Measurements from ENCODE around the gene PDCD1.

PDCD1 gene

DNA sequence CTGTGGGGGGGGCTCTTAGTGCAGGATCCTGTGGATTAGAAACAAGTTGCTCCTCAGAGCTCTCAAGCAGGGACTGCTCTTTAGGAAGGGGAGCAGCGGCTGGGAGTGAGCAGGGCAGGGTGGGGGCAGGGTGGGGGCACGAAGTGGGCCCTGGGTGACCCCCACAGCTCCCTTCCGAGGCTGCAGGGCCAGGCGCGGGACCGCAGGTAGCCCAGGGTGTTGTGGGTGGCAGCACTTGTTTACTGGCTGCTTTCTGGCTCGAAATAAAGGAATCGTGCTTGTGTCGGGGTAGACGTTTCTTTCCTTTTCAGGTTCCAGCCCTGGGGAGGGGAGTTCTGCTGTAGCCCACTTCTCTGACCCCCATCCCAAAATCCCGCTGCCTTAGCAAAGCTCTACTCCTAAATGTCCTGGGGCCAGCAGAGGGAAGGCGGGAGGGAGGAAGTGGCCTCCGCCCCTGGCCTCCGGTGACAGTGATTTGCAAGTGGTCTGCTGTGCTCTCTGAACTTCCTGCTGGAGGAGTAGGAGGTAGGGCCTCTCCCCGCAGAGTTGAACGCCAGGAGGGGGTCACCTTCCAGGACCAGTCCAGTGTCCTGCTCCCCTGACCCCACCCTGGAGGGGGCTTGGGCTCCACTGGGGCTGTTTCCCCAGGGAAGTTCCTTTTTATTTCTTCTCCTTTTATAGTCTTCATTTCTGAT, 41.4 kb downstream of the PDCD1 start:
- H3K4me3 ChIP-seq (ENCODE audit: low read depth, low read length) = no peak overlapping the region
- POLR2A ChIA-PET = no interaction called here
- no peak for DNase-seq (ENCODE audit: low read depth, low spot score)
- CTCF ChIA-PET = no interaction called here
- TF ChIP-seq, protein P1, sequence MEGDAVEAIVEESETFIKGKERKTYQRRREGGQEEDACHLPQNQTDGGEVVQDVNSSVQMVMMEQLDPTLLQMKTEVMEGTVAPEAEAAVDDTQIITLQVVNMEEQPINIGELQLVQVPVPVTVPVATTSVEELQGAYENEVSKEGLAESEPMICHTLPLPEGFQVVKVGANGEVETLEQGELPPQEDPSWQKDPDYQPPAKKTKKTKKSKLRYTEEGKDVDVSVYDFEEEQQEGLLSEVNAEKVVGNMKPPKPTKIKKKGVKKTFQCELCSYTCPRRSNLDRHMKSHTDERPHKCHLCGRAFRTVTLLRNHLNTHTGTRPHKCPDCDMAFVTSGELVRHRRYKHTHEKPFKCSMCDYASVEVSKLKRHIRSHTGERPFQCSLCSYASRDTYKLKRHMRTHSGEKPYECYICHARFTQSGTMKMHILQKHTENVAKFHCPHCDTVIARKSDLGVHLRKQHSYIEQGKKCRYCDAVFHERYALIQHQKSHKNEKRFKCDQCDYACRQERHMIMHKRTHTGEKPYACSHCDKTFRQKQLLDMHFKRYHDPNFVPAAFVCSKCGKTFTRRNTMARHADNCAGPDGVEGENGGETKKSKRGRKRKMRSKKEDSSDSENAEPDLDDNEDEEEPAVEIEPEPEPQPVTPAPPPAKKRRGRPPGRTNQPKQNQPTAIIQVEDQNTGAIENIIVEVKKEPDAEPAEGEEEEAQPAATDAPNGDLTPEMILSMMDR (IDR thresholded peaks at IDR 0.05; ENCODE audit: insufficient read depth, low read length, missing control alignments) = no peak

DNA sequence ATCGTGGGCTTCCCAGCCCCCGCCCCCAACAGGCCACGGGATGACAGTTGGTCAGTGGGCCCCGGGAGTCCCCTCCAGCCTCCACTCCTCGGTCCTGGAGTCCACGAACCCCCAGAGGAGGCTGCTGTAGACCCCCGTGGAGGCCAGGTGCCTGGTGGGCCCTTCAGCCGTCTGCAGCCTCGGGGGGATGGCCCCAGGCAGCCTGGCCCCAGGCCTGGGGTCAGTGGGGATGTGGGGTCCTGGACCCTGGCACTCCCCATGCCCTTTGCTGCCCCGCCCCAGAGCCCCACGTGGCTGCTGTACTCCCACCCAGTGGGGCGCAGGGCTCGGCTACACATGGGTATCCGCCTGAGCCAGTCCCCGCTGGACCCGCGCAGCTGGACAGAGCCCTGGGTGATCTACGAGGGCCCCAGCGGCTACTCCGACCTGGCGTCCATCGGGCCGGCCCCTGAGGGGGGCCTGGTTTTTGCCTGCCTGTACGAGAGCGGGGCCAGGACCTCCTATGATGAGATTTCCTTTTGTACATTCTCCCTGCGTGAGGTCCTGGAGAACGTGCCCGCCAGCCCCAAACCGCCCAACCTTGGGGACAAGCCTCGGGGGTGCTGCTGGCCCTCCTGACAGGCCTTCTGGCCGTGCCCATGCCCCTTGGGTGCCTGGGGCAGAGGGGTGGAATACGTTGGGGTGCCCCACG, 42.1 kb downstream of the PDCD1 start:
- ChIA-PET CTCF (no interaction called here), POLR2A (no interaction called here)
- H3K4me3 ChIP-seq (ENCODE audit: low read depth, low read length) = no peak overlapping the region
- TF ChIP-seq, protein P1 (IDR thresholded peaks at IDR 0.05; ENCODE audit: insufficient read depth, low read length, missing control alignments) = no peak
- DNase-seq (ENCODE audit: low read depth, low spot score) = no peak

DNA sequence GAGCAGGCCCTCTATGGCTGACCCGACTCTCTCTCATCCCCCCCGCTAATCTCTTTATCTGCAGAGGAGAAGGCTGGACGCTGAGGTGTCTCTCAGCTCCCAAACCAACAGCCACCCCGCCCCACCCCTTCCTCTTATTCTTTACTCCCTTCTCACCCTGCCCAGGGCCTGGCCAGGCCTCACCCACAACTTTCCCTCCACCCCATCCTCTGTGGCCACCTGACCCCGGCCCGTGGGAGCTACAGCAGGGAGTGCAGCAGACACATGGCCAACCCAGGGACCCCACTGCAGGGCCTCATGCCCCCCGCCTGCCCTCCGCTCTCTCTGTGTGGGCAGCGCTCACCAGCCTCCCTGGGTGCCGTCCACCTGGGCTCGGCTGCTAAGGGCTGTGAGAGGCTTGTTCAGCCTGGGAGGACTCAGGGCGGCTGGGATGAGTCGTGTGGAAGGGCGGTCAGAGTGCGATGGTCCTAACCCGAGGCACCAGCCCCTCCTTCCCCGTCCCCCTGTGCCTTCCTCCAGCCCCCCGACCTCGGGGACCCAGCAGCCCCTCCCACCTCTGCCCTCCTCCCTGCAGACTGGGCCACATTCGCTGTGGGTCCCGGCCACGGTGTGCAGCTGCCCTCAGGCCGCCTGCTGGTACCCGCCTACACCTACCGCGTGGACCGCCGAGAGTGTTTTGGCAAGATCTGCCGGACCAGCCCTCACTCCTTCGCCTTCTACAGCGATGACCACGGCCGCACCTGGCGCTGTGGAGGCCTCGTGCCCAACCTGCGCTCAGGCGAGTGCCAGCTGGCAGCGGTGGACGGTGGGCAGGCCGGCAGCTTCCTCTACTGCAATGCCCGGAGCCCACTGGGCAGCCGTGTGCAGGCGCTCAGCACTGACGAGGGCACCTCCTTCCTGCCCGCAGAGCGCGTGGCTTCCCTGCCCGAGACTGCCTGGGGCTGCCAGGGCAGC, 42.9 kb downstream of the PDCD1 start:
- POLR2A ChIA-PET = no interaction called here
- TF ChIP-seq, protein P1 (IDR thresholded peaks at IDR 0.05; ENCODE audit: insufficient read depth, low read length, missing control alignments) = no peak
- CTCF ChIA-PET = no interaction called here
- H3K4me3 ChIP-seq (ENCODE audit: low read depth, low read length) = no peak overlapping the region
- DNase-seq (ENCODE audit: low read depth, low spot score) = no peak

DNA sequence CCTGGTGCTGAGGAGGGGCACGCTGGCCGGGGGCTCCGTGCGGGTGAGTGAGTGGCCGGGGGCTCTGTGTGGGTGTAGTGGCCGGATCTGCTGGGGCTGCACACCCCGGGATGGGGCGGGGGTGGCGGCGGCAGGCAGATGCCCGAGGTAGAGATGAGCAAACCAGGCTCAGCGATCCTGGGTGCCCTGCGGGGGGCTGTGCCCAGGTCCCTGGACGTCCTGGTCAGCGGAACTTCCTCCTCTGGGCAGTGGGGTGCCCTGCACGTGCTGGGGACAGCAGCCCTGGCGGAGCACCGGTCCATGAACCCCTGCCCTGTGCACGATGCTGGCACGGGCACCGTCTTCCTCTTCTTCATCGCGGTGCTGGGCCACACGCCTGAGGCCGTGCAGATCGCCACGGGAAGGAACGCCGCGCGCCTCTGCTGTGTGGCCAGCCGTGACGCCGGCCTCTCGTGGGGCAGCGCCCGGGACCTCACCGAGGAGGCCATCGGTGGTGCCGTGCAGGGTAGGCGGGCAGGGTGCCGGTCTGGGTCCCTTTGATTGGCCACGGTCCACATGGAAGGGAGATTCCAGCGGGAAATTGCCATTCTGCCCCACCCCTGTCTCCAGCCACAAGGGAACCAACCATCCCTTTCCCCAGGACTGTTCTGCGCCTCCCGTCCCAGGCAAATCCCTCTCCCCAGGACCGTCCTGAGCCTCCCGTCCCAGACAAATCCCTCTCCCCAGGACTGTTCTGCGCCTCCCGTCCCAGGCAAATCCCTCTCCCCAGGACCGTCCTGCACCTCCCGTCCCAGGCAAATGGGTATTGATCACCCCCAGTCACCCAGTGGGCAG, 43.8 kb downstream of the PDCD1 start:
- TF ChIP-seq, protein P1 (IDR thresholded peaks at IDR 0.05; ENCODE audit: insufficient read depth, low read length, missing control alignments) = no peak
- CTCF ChIA-PET = no interaction called here
- H3K4me3 ChIP-seq (ENCODE audit: low read depth, low read length) = no peak overlapping the region
- POLR2A ChIA-PET = no interaction called here
- DNase-seq (ENCODE audit: low read depth, low spot score) = no peak

DNA sequence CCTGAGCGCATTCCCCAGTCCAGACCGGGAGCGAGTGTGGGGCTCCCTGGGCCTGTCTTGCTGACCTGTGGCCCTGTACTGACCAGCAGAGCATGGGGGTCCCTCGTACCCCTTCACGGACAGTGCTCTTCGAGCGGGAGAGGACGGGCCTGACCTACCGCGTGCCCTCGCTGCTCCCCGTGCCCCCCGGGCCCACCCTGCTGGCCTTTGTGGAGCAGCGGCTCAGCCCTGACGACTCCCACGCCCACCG, 44.4 kb downstream of the PDCD1 start:
- no peak for DNase-seq (ENCODE audit: low read depth, low spot score)
- TF ChIP-seq, protein P1 (IDR thresholded peaks at IDR 0.05; ENCODE audit: insufficient read depth, low read length, missing control alignments) = no peak
- POLR2A ChIA-PET = no interaction called here
- H3K4me3 ChIP-seq (ENCODE audit: low read depth, low read length) = no peak overlapping the region
- CTCF ChIA-PET = no interaction called here

Measured in AG04449 (cell line).